HepG2 (cell line): ENCODE measurements around the gene NAGA.

Experiments
- KAT2B ChIP-seq: fragments of 150-350 bp; IDR thresholded peaks from 2 replicates; pipeline ENCODE4 v1.6.1; 2014; ENCODE audit warnings: low read depth, low read length, borderline replicate concordance
- PBX3 ChIP-seq: sonication (generic); formaldehyde crosslinking; IDR thresholded peaks from 2 replicates; pipeline ENCODE4 v1.8.1; 2023; ENCODE audit warnings: missing genetic modification reagents, inconsistent platforms, borderline replicate concordance
- REST ChIP-seq, 2 experiments: IDR thresholded peaks; 2 replicates each; pipeline ENCODE4 v1.6.1; 2011 to 2012; ENCODE audit warnings: low read length in 2 of 2, borderline replicate concordance in 1 of 2, low read depth in 1 of 2, mild to moderate bottlenecking in 1 of 2, moderate library complexity in 1 of 2
- TARDBP ChIP-seq: sonication (generic); formaldehyde crosslinking; IDR thresholded peaks from 2 replicates; pipeline ENCODE4 v1.8.0; 2022; ENCODE audit warnings: mild to moderate bottlenecking, missing genetic modification reagents
- TCF7 ChIP-seq: sonication (generic); IDR thresholded peaks from 2 replicates; pipeline ENCODE4 v1.6.1; 2016; ENCODE audit warnings: antibody characterized with exemption, low read depth
- ZBTB21 ChIP-seq: sonication (generic); formaldehyde crosslinking; IDR thresholded peaks from 2 replicates; pipeline ENCODE4 v1.4.0; 2020; ENCODE audit warnings: missing genetic modification reagents
- ZNF10 ChIP-seq: sonication (generic); formaldehyde crosslinking; IDR thresholded peaks from 2 replicates; pipeline ENCODE4 v1.4.0; 2020; ENCODE audit warnings: mild to moderate bottlenecking, low read depth, missing genetic modification reagents, borderline replicate concordance
- ZSCAN29 ChIP-seq: sonication (generic); formaldehyde crosslinking; conservative IDR thresholded peaks from 2 replicates; pipeline ENCODE4 v1.4.0; 2020; ENCODE audit warnings: mild to moderate bottlenecking, missing genetic modification reagents

- no peak for TF ChIP-seq ZSCAN29 (CRISPR knock-in tag)
- TF ChIP-seq TCF7: no peak
- TF ChIP-seq ZNF10: no peak
- TF ChIP-seq TARDBP (CRISPR knock-in tag): no peak
- no peak for TF ChIP-seq REST (IDR thresholded peaks at IDR 0.05; ENCODE audit: borderline replicate concordance in 1 of 2, low read depth in 1 of 2, low read length in 2 of 2)
- no peak for TF ChIP-seq ZBTB21 (CRISPR knock-in tag)
- TF ChIP-seq PBX3 (CRISPR knock-in tag): no peak
- TF ChIP-seq KAT2B: no peak
These were observed 30.6 kb upstream of the NAGA start for GRCh38 chr22:42101199-42101598.
